Measurements from ENCODE around the gene WDR76.
"Not testable (repeated sequence)": the region's sequence is repeated elsewhere in the genome, so short reads cannot be mapped to it uniquely, and the experiment has no call there.

WDR76 gene

DNA sequence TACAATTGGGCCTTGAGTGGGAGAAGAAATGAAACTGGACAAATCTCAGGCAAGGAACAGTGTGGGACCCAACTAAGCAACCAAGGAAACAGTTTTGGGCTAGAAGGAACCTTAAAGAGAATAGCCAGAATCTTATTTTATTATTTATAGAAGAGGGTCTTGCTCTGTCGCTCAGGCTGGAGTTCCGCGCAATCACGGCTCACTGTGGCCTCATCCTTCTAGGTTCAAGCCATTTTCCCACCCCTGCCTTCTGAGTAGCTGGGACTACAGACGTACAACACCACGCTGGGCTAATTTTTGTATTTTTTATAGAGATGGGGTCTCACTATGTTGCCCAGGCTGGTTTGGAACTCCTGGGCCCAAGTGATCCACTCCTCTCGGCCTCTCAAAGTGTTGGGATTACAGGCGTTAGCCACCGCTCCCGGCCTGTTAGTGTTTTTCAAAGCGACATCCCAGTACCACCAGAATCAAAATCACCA lies 734 bp upstream of the WDR76 start:
- H3K4me1 ChIP-seq, result peaks cover 4 to 53% (median 30%) of the 10 kb centered on the region in 4 donors
- H3K27ac ChIP-seq, result peak overlapping the region; percentile 65 to 78
- TF ChIP-seq, protein P1, sequence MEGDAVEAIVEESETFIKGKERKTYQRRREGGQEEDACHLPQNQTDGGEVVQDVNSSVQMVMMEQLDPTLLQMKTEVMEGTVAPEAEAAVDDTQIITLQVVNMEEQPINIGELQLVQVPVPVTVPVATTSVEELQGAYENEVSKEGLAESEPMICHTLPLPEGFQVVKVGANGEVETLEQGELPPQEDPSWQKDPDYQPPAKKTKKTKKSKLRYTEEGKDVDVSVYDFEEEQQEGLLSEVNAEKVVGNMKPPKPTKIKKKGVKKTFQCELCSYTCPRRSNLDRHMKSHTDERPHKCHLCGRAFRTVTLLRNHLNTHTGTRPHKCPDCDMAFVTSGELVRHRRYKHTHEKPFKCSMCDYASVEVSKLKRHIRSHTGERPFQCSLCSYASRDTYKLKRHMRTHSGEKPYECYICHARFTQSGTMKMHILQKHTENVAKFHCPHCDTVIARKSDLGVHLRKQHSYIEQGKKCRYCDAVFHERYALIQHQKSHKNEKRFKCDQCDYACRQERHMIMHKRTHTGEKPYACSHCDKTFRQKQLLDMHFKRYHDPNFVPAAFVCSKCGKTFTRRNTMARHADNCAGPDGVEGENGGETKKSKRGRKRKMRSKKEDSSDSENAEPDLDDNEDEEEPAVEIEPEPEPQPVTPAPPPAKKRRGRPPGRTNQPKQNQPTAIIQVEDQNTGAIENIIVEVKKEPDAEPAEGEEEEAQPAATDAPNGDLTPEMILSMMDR (IDR thresholded peaks at IDR 0.05), result no peak
- intact Hi-C loops (cut with DNase I; ENCODE audit: low total_unique reads), result no loop called here
- no peaks in the 10 kb centered on the region for H3K9me3 ChIP-seq
- peaks cover 0 to 4% (median 0%) of the 10 kb centered on the region in 3 donors for H3K36me3 ChIP-seq
- no peaks in the 10 kb centered on the region for H3K27me3 ChIP-seq
- peak overlapping the region; percentile 58 to 59 for H3K4me3 ChIP-seq
- DNase-seq, result no peak

DNA sequence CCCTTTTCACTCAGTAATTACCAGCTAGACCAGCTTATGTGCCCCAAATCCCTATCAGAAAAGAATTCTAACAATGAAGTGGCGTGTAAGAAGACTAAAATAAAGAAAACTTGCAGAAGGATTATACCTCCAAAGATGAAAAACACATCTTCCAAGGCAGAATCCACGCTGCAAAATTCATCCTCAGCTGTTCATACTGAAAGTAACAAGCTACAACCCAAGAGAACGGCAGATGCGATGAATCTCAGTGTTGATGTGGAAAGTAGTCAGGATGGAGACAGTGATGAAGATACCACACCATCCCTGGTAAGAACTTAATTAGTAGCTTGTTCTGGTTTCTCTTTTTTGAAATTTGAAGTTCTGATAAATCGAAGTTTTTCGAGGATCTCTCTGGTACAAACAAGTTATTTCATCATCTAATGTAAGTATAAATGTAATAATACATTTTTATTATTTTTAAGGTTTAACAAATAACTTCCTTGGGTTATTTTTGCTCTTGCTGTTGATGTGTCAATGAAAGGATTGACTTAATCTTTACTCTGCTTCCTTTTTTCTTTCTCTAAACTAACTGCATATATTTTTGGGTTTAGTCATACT lies 1.4 kb downstream of the WDR76 start:
- DNase-seq, result no peak
- TF ChIP-seq, protein P1 (IDR thresholded peaks at IDR 0.05), result no peak

DNA sequence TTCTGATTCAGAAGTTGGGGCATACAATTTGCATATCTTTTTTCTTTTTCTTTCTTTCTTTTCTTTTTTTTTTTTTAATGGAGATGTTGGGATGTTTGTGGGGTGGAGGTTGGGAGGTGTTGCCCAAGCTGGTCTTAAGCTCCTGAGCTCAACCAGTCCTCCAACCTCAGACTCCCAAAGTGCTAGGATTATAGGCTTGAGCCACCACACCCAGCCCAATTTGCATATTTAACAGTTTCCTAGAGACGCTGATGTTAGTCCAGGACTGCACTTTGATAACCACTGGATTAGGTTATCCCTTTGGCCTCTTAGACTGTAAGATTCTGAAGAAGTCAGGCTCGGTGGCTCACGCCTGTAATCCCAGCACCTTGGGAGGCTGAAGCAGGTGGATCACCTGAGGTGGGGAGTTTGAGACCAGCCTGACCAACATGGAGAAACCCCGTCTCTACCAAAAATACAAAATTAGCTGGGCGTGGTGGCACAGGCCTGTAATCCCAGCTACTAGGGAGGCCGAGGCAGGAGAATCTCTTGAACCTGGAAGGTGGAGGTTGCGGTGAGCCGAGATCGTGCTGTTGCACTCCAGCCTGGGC lies 3.2 kb downstream of the WDR76 start:
- H3K4me1 ChIP-seq, result peaks cover 0 to 22% (median 12%) of the 10 kb centered on the region in 4 donors
- DNase-seq; H3K27me3 ChIP-seq; intact Hi-C loops (cut with DNase I; ENCODE audit: low total_unique reads); H3K4me3 ChIP-seq; H3K9me3 ChIP-seq; H3K36me3 ChIP-seq; H3K27ac ChIP-seq: not testable (repeated sequence)

More for the DNA sequence above, 1.4 kb downstream of the WDR76 start:
- no peaks in the 10 kb centered on the region for H3K36me3 ChIP-seq
- H3K27ac ChIP-seq, result peak overlapping the region; percentile 65 to 78
- no peaks in the 10 kb centered on the region for H3K9me3 ChIP-seq
- no peak overlapping the region for H3K4me3 ChIP-seq
- peaks cover 4 to 33% (median 19%) of the 10 kb centered on the region in 4 donors for H3K4me1 ChIP-seq
- intact Hi-C loops (cut with DNase I; ENCODE audit: low total_unique reads), result no loop called here
- no peaks in the 10 kb centered on the region for H3K27me3 ChIP-seq

DNA sequence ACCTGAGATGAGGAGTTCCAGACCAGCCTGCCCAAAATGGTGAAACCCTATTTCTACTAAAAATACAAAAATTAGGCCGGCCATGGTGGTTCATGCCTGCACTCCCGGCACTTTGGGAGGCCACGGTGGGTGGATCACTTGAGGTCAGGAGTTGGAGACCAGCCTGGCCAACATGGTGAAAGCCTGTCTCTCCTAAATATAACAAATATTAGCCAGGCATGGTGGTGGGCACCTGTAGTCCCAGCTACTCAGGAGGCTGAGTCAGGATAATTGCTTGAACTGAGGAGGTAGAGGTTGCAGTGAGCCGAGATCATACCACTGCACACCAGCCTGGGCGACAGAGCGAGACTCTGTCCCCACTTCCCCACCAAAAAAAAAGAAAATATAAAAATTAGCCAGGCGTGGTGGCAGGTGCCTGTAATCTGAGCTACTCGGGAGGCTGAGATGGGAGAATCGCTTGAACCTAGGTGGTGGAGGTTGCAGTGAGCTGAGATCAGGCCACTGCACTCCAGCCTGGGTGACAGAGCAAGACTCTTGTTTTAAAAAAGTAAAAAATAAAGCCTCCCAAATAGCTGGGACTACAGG lies 4.0 kb downstream of the WDR76 start:
- H3K4me1 ChIP-seq, result peaks cover 0 to 21% (median 12%) of the 10 kb centered on the region in 4 donors
- H3K4me3 ChIP-seq; H3K9me3 ChIP-seq; DNase-seq; intact Hi-C loops (cut with DNase I; ENCODE audit: low total_unique reads); H3K27ac ChIP-seq; H3K27me3 ChIP-seq: not testable (repeated sequence)
- H3K36me3 ChIP-seq, result peaks cover 0 to 11% (median 4%) of the 10 kb centered on the region in 3 donors

DNA sequence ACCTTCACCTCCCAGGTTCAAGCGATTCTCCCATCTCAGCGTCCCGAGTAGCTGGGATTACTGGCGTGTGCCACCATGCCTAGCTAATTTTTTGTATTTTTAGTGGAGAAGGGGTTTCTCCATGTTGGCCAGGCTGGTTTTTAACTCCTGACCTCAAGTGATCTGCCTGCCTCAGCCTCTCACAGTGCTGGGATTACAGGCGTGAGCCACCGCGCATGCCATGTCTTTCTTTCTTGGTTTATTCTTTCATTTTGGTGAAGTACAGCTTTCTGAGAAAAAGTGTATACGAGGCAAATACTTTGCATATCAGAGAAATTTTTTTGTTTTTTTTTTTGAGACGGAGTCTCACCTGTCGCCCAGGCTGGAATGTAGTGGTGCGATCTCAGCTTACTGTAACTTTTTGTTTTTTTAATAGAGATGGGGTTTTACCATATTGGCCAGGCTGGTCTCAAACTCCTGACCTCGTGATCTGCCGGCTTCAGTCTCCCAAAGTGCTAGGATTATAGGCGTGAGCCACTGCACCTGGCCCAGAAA lies 4.8 kb downstream of the WDR76 start:
- Histone ChIP-seq H3K4me1 (peaks cover 0 to 14% (median 7%) of the 10 kb centered on the region in 4 donors), H3K36me3 (peaks cover 0 to 13% (median 12%) of the 10 kb centered on the region in 3 donors)
- H3K27ac ChIP-seq; H3K27me3 ChIP-seq; intact Hi-C loops (cut with DNase I; ENCODE audit: low total_unique reads); DNase-seq; H3K4me3 ChIP-seq; H3K9me3 ChIP-seq: not testable (repeated sequence)

DNA sequence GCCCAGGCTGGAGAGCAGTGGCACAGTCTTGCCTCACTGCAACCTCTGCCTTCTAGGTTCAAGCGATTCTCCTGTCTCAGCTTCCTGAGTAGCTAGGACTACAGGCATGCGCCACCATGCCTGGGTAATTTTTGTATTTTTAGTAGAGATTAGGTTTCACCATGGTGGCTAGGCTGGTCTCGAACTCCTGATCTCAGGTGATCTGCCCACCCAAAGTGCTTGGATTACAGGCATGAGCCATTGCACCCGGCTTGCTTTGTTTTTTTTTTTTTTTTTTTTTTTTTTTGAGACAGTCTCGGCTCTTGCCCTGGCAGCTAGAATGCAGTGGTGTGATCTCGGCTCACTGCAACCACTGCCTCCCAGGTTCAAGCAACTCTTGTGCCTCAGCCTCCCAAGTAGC lies 5.7 kb downstream of the WDR76 start:
- H3K4me1 ChIP-seq; DNase-seq; H3K9me3 ChIP-seq; H3K27ac ChIP-seq; H3K27me3 ChIP-seq; intact Hi-C loops (cut with DNase I; ENCODE audit: low total_unique reads); H3K4me3 ChIP-seq: not testable (repeated sequence)
- H3K36me3 ChIP-seq, result peaks cover 0 to 13% (median 12%) of the 10 kb centered on the region in 3 donors

DNA sequence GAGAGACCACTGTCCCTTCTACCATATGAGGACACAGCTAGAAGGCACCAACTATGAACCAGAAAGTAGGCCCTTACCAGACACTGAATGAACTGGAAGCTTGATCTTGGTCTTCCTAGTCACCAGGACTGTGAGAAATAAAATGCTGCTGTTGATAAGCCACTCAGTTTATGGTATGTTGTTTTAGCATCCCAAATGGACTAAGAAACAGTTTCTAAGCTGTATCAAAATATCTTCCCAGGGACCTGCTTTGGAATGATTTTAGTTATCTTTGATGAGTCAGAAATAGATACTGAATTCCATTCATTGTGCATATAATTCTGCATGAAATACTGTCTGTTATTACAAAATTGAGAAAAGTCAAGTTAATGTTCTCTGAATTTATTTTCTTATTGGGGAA lies 18.6 kb downstream of the WDR76 start:
- peaks cover 7 to 36% (median 20%) of the 10 kb centered on the region in 3 donors for H3K36me3 ChIP-seq
- no peaks in the 10 kb centered on the region for H3K4me1 ChIP-seq
- intact Hi-C loops (cut with DNase I; ENCODE audit: low total_unique reads), result no loop called here
- H3K4me3 ChIP-seq, result no peak overlapping the region
- no peak for DNase-seq
- H3K9me3 ChIP-seq, result no peaks in the 10 kb centered on the region
- TF ChIP-seq, protein P1 (IDR thresholded peaks at IDR 0.05), result no peak
- H3K27me3 ChIP-seq, result no peaks in the 10 kb centered on the region
- no peak overlapping the region for H3K27ac ChIP-seq

Data from tibial artery (tissue), 4 donors.